Panc1 (cell line): ENCODE measurements around the gene IL17RE.

Source experiments
- CTCF ChIP-seq: fragments of 450-650 bp; IDR thresholded peaks from 2 replicates; pipeline ENCODE4 v1.5.1; 2017; ENCODE audit warnings: mild to moderate bottlenecking
- POLR2AphosphoS5 ChIP-seq: IDR thresholded peaks from 2 replicates; pipeline ENCODE4 v1.6.1; 2012; ENCODE audit warnings: mild to moderate bottlenecking, low read depth, low read length, moderate library complexity
- SIN3A ChIP-seq: IDR thresholded peaks from 2 replicates; pipeline ENCODE4 v1.6.1; 2012; ENCODE audit warnings: low read depth, mild to moderate bottlenecking, low read length, moderate library complexity, borderline replicate concordance; ENCODE audit not compliant: insufficient read depth
- TCF7L2 ChIP-seq: IDR thresholded peaks from 2 replicates; pipeline ENCODE4 v1.6.1; 2011; ENCODE audit warnings: mild to moderate bottlenecking, low read depth, low read length, inconsistent platforms

GRCh38 chr3:9869955-9870354, 32.7 kb upstream of the IL17RE start:
- TF ChIP-seq CTCF = no peak
- no peak for TF ChIP-seq POLR2AphosphoS5
- no peak for TF ChIP-seq SIN3A
- no peak for TF ChIP-seq TCF7L2
